ENCODE measurements around the gene PTMA. TPM values are rescaled to one million over a fixed set of nuclear protein-coding genes. Genes with fewer than 3 reads are reported as not detected.

PTMA gene
- total and polyA plus RNA-seq, 9 of the 15 experiments (the other 6 are each of a cell fraction or from before 2014, with no cell fraction given), result 429 to 2,322 (median 1,578) TPM

DNA sequence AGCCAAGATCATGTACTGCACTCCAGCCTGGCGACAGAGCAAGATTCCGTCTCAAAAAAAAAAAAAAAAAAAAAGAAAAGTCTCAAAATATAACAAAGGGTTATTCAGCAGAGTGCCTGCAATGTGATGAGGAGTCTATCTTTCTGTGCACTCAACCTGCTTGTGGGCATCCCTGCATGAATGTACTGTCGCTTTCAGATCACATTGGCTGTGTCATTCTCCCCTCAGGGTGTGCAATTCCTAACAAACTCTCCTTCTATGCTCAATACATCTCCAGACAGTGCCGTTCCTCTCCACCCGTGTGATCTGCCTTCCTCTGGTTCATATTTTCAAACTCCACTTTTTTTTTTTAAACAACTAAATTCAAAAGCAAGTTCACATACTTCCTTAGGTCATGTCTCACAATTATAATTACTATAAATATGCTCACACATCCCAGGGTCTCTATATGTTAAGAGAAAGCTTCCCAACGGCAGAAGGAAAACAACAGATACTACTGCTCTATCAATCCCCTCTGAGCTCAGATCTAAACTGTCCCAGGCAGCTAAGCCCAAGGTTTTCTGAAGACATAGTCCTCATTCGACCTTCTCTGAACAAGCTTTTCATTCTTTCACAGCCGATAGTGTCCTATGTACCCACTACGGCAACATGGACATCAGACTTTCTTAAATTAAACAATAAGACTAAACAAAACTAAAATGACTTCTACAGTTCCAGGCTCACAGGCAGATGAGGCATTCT, 35.2 kb downstream of the PTMA start (continued):
- TF ChIP-seq, protein P1, sequence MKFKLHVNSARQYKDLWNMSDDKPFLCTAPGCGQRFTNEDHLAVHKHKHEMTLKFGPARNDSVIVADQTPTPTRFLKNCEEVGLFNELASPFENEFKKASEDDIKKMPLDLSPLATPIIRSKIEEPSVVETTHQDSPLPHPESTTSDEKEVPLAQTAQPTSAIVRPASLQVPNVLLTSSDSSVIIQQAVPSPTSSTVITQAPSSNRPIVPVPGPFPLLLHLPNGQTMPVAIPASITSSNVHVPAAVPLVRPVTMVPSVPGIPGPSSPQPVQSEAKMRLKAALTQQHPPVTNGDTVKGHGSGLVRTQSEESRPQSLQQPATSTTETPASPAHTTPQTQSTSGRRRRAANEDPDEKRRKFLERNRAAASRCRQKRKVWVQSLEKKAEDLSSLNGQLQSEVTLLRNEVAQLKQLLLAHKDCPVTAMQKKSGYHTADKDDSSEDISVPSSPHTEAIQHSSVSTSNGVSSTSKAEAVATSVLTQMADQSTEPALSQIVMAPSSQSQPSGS (CRISPR knock-in tag; IDR thresholded peaks at IDR 0.05), result no peak
- TF ChIP-seq HLTF (IDR thresholded peaks at IDR 0.05) (no peak), CREM (IDR thresholded peaks at IDR 0.05; ENCODE audit: low read depth) (no peak), ZSCAN32 (CRISPR knock-in tag; IDR thresholded peaks at IDR 0.05) (no peak), MTA1 (IDR thresholded peaks at IDR 0.05; ENCODE audit: borderline replicate concordance) (no peak), RBM17 (IDR thresholded peaks at IDR 0.05; ENCODE audit: borderline replicate concordance, low read depth, low read length) (no peak), THRAP3 (IDR thresholded peaks at IDR 0.05; ENCODE audit: borderline replicate concordance) (no peak), ZNF24 (IDR thresholded peaks at IDR 0.05) (no peak), TAF7 (tag; IDR thresholded peaks at IDR 0.05) (no peak), GTF2E2 (tag; IDR thresholded peaks at IDR 0.05) (no peak), GABPB2 (CRISPR knock-in tag; conservative IDR thresholded peaks at IDR 0.05) (no peak)
- TF ChIP-seq, protein P2, sequence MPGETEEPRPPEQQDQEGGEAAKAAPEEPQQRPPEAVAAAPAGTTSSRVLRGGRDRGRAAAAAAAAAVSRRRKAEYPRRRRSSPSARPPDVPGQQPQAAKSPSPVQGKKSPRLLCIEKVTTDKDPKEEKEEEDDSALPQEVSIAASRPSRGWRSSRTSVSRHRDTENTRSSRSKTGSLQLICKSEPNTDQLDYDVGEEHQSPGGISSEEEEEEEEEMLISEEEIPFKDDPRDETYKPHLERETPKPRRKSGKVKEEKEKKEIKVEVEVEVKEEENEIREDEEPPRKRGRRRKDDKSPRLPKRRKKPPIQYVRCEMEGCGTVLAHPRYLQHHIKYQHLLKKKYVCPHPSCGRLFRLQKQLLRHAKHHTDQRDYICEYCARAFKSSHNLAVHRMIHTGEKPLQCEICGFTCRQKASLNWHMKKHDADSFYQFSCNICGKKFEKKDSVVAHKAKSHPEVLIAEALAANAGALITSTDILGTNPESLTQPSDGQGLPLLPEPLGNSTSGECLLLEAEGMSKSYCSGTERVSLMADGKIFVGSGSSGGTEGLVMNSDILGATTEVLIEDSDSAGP (CRISPR knock-in tag; IDR thresholded peaks at IDR 0.05), result no peak
- TF ChIP-seq, protein P3, sequence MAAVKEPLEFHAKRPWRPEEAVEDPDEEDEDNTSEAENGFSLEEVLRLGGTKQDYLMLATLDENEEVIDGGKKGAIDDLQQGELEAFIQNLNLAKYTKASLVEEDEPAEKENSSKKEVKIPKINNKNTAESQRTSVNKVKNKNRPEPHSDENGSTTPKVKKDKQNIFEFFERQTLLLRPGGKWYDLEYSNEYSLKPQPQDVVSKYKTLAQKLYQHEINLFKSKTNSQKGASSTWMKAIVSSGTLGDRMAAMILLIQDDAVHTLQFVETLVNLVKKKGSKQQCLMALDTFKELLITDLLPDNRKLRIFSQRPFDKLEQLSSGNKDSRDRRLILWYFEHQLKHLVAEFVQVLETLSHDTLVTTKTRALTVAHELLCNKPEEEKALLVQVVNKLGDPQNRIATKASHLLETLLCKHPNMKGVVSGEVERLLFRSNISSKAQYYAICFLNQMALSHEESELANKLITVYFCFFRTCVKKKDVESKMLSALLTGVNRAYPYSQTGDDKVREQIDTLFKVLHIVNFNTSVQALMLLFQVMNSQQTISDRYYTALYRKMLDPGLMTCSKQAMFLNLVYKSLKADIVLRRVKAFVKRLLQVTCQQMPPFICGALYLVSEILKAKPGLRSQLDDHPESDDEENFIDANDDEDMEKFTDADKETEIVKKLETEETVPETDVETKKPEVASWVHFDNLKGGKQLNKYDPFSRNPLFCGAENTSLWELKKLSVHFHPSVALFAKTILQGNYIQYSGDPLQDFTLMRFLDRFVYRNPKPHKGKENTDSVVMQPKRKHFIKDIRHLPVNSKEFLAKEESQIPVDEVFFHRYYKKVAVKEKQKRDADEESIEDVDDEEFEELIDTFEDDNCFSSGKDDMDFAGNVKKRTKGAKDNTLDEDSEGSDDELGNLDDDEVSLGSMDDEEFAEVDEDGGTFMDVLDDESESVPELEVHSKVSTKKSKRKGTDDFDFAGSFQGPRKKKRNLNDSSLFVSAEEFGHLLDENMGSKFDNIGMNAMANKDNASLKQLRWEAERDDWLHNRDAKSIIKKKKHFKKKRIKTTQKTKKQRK (IDR thresholded peaks at IDR 0.05; ENCODE audit: borderline replicate concordance, low read depth, low read length), result no peak
- TF ChIP-seq, protein P4, sequence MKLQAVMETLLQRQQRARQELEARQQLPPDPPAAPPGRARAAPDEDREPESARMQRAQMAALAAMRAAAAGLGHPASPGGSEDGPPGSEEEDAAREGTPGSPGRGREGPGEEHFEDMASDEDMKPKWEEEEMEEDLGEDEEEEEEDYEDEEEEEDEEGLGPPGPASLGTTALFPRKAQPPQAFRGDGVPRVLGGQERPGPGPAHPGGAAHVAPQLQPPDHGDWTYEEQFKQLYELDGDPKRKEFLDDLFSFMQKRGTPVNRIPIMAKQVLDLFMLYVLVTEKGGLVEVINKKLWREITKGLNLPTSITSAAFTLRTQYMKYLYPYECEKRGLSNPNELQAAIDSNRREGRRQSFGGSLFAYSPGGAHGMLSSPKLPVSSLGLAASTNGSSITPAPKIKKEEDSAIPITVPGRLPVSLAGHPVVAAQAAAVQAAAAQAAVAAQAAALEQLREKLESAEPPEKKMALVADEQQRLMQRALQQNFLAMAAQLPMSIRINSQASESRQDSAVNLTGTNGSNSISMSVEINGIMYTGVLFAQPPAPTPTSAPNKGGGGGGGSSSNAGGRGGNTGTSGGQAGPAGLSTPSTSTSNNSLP (IDR thresholded peaks at IDR 0.05; ENCODE audit: borderline replicate concordance, low read depth, low read length), result no peak

Data from K562 (cell line).